Right lobe of liver (tissue), 6 donors: ENCODE measurements around the gene PCLAF. TPM values are rescaled to one million over a fixed set of nuclear protein-coding genes. Genes with fewer than 3 reads are reported as not detected.

ENCODE experiments used
- ATAC-seq, 4 donors: fragments of 200-7000 bp; cut with Tn5 transposase; one replicate each; pipeline ENCODE4 v1.9.1; 2020; ENCODE audit warnings: mild to moderate bottlenecking in 4 of 4, moderate library complexity in 4 of 4
- DNase-seq, 3 donors: peaks; one replicate each; pipeline ENCODE4 v3.0.0-alpha.2; 2020
- H3K27ac ChIP-seq, 3 donors: fragments of 200-600 bp; one replicate each; pipeline ENCODE4 v1.8.0; 2022
- H3K27me3 ChIP-seq, 2 donors: fragments of 200-600 bp; one replicate each; pipeline ENCODE4 v1.8.0; 2022
- H3K36me3 ChIP-seq, 4 donors: fragments of 200-600 bp; sonication (generic) in 1 of 4; one replicate each; pipeline versions ENCODE4 v1.5.1 to v1.8.0; 2017 to 2022; ENCODE audit warnings: control low read depth in 1 of 4
- H3K4me1 ChIP-seq, 4 donors: fragments of 200-600 bp; sonication (generic) in 1 of 4; one replicate each; pipeline versions ENCODE4 v1.5.1 to v1.8.0; 2017 to 2022; ENCODE audit warnings: control low read depth in 1 of 4
- H3K4me3 ChIP-seq, 3 donors: fragments of 200-600 bp; one replicate each; pipeline ENCODE4 v1.8.0; 2022
- H3K9me3 ChIP-seq, 4 donors: fragments of 200-600 bp; sonication (generic) in 1 of 4; one replicate each; pipeline versions ENCODE4 v1.5.1 to v1.8.0; 2017 to 2022; ENCODE audit warnings: control low read depth in 1 of 4
- POLR2A ChIP-seq: fragments of 450-650 bp; IDR thresholded peaks from one replicate; pipeline ENCODE4 v1.6.1; 2017; ENCODE audit warnings: antibody characterized with exemption, mild to moderate bottlenecking
- WGBS: methylation state at CpG from one replicate; pipeline ENCODE4 v1.1.6; 2018; ENCODE audit warnings: low coverage, low lambda C conversion rate; ENCODE audit not compliant: insufficient coverage; ENCODE audit errors: missing lambda C conversion rate; 5-methylcytosine and 5-hydroxymethylcytosine counted together
- intact Hi-C, 2 donors: fragments of 100-400 bp; cut with DNase I; formaldehyde crosslinking; loops; one replicate each; pipeline versions ENCODE4 v1.11.2 to v1.14.1; 2022
- small RNA-seq, 2 experiments: library from RNA; depleted of rRNA; stranded (forward); fragments of <200 nt; gene quantifications; one replicate each; pipeline ENCODE3, GENCODE V24; 2016
- total RNA-seq, 6 experiments: library from RNA; depleted of rRNA in 2 of 6; stranded (reverse); fragments of >200 nt in 2 of 6; fragmentation: NEBNext Ultra II Directional in 3 of 6; extraction: Animal tissue kit (Norgen Biotek cat#: 25700) in 3 of 6; gene quantifications; one replicate each; pipeline versions ENCODE4 v1.1.0 to v1.2.4, GENCODE V29; 2016 to 2023
- TF ChIP-seq, protein P1 (sequence below), 4 donors: fragments of 200-600 bp in 3 of 4; fragments of 450-650 bp in 1 of 4; IDR thresholded peaks; one replicate each; pipeline versions ENCODE4 v1.5.1 to v1.8.0; 2016 to 2022; ENCODE audit warnings: antibody characterized with exemption in 4 of 4, mild to moderate bottlenecking in 2 of 4
- donor health status: DM: no; HTN: yes; CAD: no.
- donor health status: DM: no; HTN: no; CAD: no.
- donor health status: DM: no; HTN: no; CAD: no.
- donor health status: DM: no; HTN: yes; CAD: no.
- donor health status: DM: no; HTN: yes; CAD: no.

PCLAF gene
- total RNA-seq, 6 experiments from 2014 or later, result 0.60 to 5.6 (median 2.1) TPM

DNA sequence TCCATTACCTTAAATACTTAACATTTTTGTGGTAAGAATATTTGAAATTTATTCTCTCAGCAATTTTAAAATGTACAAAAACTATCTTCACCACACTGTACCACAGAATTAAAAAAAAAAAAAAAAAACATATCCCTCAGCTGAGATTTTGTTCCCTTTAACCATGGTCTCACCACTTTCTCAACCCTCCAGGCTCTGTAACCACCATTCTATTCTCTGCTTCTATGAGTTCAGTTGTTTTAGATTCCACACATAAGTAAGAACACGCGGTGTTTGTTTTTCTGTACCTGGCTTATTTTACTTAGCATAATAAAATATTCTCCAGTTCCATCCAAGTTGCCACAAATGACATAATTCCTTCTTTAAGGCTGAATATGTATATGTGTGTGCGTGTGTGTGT is 66.8 kb downstream of the PCLAF start:
- H3K36me3 ChIP-seq, result no peaks in the 10 kb centered on the region
- TF ChIP-seq POLR2A, result no peak
- TF ChIP-seq, protein P1, sequence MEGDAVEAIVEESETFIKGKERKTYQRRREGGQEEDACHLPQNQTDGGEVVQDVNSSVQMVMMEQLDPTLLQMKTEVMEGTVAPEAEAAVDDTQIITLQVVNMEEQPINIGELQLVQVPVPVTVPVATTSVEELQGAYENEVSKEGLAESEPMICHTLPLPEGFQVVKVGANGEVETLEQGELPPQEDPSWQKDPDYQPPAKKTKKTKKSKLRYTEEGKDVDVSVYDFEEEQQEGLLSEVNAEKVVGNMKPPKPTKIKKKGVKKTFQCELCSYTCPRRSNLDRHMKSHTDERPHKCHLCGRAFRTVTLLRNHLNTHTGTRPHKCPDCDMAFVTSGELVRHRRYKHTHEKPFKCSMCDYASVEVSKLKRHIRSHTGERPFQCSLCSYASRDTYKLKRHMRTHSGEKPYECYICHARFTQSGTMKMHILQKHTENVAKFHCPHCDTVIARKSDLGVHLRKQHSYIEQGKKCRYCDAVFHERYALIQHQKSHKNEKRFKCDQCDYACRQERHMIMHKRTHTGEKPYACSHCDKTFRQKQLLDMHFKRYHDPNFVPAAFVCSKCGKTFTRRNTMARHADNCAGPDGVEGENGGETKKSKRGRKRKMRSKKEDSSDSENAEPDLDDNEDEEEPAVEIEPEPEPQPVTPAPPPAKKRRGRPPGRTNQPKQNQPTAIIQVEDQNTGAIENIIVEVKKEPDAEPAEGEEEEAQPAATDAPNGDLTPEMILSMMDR (IDR thresholded peaks at IDR 0.05), result no peak
- intact Hi-C loops, result no loop called here
- H3K27ac ChIP-seq, result no peak overlapping the region
- H3K4me1 ChIP-seq, result no peaks in the 10 kb centered on the region
- H3K27me3 ChIP-seq, result no peaks in the 10 kb centered on the region
- no peak overlapping the region for H3K4me3 ChIP-seq
- DNase-seq (no peak), ATAC-seq (no peak)
- H3K9me3 ChIP-seq, result no peaks in the 10 kb centered on the region
- 100% methylated on average over 3 of the region's 3 CpGs for WGBS

Small RNAs within 50 kb of the gene (small RNA-seq; reads per million reads assigned to genes)
- gene RF00554, result 0 reads per million in 2 experiments

Other genes starting within 250 kb of the PCLAF start
- gene SNX22, start 229.7 kb downstream of the PCLAF start, total RNA-seq, result 1 to 10 TPM in 5 of 6 experiments, under 1 TPM in 1; 0.43 to 4.2 (median 1.6) TPM
- gene PPIB, start 218.4 kb downstream of the PCLAF start, total RNA-seq, result 100 to 1,000 TPM; 276 to 535 (median 474) TPM
- 1 to 10 TPM; 3.9 to 7.1 (median 5.5) TPM for gene CSNK1G1, start 25.3 kb downstream of the PCLAF start, total RNA-seq
- gene TRIP4, start 6.4 kb upstream of the PCLAF start, total RNA-seq, result 10 to 100 TPM in 2 of 6 experiments, 1 to 10 TPM in 4; 4.2 to 12.5 (median 9.5) TPM
- gene ZNF609, start 79.1 kb upstream of the PCLAF start, total RNA-seq, result 10 to 100 TPM; 10.7 to 16.1 (median 13.5) TPM